Suprapubic skin (tissue), 4 donors: ENCODE data around the gene COL5A2. TPM values are rescaled to one million over a fixed set of nuclear protein-coding genes. Genes with fewer than 3 reads are reported as not detected.

Experiments used
- DNase-seq, 2 donors: peaks; one replicate each; pipeline ENCODE4 v3.0.0-alpha.2; 2019; ENCODE audit warnings: low spot score in 2 of 2
- H3K27ac ChIP-seq: fragments of 200-600 bp; sonication (generic); one replicate; pipeline ENCODE4 v1.5.1; 2019
- H3K27me3 ChIP-seq: fragments of 200-600 bp; sonication (generic); one replicate; pipeline ENCODE4 v1.5.1; 2019
- H3K36me3 ChIP-seq: fragments of 200-600 bp; sonication (generic); one replicate; pipeline ENCODE4 v1.5.1; 2019
- H3K4me1 ChIP-seq: fragments of 200-600 bp; sonication (generic); one replicate; pipeline ENCODE4 v1.5.1; 2019
- H3K4me3 ChIP-seq: fragments of 200-600 bp; sonication (generic); one replicate; pipeline ENCODE4 v1.5.1; 2019; ENCODE audit warnings: mild to moderate bottlenecking
- H3K9me3 ChIP-seq: fragments of 200-600 bp; sonication (generic); one replicate; pipeline ENCODE4 v1.5.1; 2019
- CTCF ChIP-seq, 2 donors: fragments of 200-600 bp in 1 of 2; fragments of 450-650 bp in 1 of 2; sonication (generic) in 1 of 2; IDR thresholded peaks; one replicate each; pipeline ENCODE4 v1.5.1; 2016 to 2019; ENCODE audit warnings: antibody characterized with exemption in 2 of 2, mild to moderate bottlenecking in 1 of 2, moderate library complexity in 1 of 2
- EP300 ChIP-seq: sonication (generic); formaldehyde crosslinking; IDR thresholded peaks from one replicate; pipeline ENCODE4 v1.6.1; 2017; ENCODE audit warnings: antibody characterized with exemption
- POLR2A ChIP-seq, 2 donors: fragments of 450-650 bp; IDR thresholded peaks; one replicate each; pipeline ENCODE4 v1.6.1; 2017; ENCODE audit warnings: antibody characterized with exemption in 2 of 2, mild to moderate bottlenecking in 2 of 2, moderate library complexity in 2 of 2
- POLR2AphosphoS5 ChIP-seq, 3 donors: sonication (generic); formaldehyde crosslinking; IDR thresholded peaks; one replicate each; pipeline ENCODE4 v1.6.1; 2017; ENCODE audit warnings: antibody characterized with exemption in 3 of 3
- WGBS: methylation state at CpG from one replicate; pipeline ENCODE4 v1.1.5; 2018; 5-methylcytosine and 5-hydroxymethylcytosine counted together
- total RNA-seq, 4 donors: library from RNA; depleted of rRNA; stranded (reverse); fragments of >200 nt; gene quantifications; one replicate each; pipeline ENCODE4 v1.1.0, GENCODE V29; 2016

COL5A2 gene
- total RNA-seq, 4 donors from 2014 or later, result 14.1 to 17.6 (median 16.3) TPM

- H3K4me1 ChIP-seq, result peaks cover 20% of the 10 kb centered on the region
- no peak for TF ChIP-seq POLR2AphosphoS5 (IDR thresholded peaks at IDR 0.05)
- no peak for TF ChIP-seq CTCF (IDR thresholded peaks at IDR 0.05)
- no peak for TF ChIP-seq EP300
- no peak for TF ChIP-seq POLR2A (IDR thresholded peaks at IDR 0.05)
- H3K9me3 ChIP-seq, result no peaks in the 10 kb centered on the region
- no peaks in the 10 kb centered on the region for H3K36me3 ChIP-seq
- H3K27ac ChIP-seq, result no peak overlapping the region
- no peak for DNase-seq
- 52% methylated on average over 2 of the region's 2 CpGs for WGBS
- H3K4me3 ChIP-seq, result peak overlapping the region; percentile 54
- no peaks in the 10 kb centered on the region for H3K27me3 ChIP-seq
Observed at GRCh38 chr2:189175869-189176433, 3.6 kb downstream of the COL5A2 start.

- Histone ChIP-seq H3K27me3 (no peaks in the 10 kb centered on the region), H3K9me3 (no peaks in the 10 kb centered on the region), H3K27ac (no peak overlapping the region), H3K4me3 (no peak overlapping the region), H3K36me3 (no peaks in the 10 kb centered on the region), H3K4me1 (peaks cover 21% of the 10 kb centered on the region)
- WGBS, result 78% methylated on average over 1 of the region's 1 CpG
- DNase-seq, result no peak
- TF ChIP-seq POLR2AphosphoS5 (IDR thresholded peaks at IDR 0.05) (no peak), EP300 (no peak), POLR2A (IDR thresholded peaks at IDR 0.05) (no peak), CTCF (IDR thresholded peaks at IDR 0.05) (no peak)
Observed at GRCh38 chr2:189171956-189172609, 7.5 kb downstream of the COL5A2 start.

GRCh38 chr2:189168856-189169499 lies 10.6 kb downstream of the COL5A2 start:
- H3K4me3 ChIP-seq, result no peak overlapping the region
- no peaks in the 10 kb centered on the region for H3K9me3 ChIP-seq
- H3K27ac ChIP-seq, result no peak overlapping the region
- H3K36me3 ChIP-seq, result no peaks in the 10 kb centered on the region
- H3K4me1 ChIP-seq, result peaks cover 20% of the 10 kb centered on the region
- 71% methylated on average over 2 of the region's 2 CpGs for WGBS
- TF ChIP-seq POLR2A (IDR thresholded peaks at IDR 0.05) (no peak), EP300 (no peak), CTCF (IDR thresholded peaks at IDR 0.05) (no peak), POLR2AphosphoS5 (IDR thresholded peaks at IDR 0.05) (no peak)
- H3K27me3 ChIP-seq, result no peaks in the 10 kb centered on the region
- no peak for DNase-seq

- Histone ChIP-seq H3K4me3 (no peak overlapping the region), H3K4me1 (peaks cover 23% of the 10 kb centered on the region), H3K9me3 (no peaks in the 10 kb centered on the region), H3K36me3 (no peaks in the 10 kb centered on the region), H3K27me3 (no peaks in the 10 kb centered on the region), H3K27ac (no peak overlapping the region)
- no peak for DNase-seq
- WGBS, result 87% methylated on average over 3 of the region's 3 CpGs
- TF ChIP-seq POLR2A (IDR thresholded peaks at IDR 0.05) (no peak), EP300 (no peak), CTCF (IDR thresholded peaks at IDR 0.05) (no peak), POLR2AphosphoS5 (IDR thresholded peaks at IDR 0.05) (no peak)
Observed at GRCh38 chr2:189165656-189166380, 13.7 kb downstream of the COL5A2 start.

GRCh38 chr2:189164746-189165145 lies 14.8 kb downstream of the COL5A2 start:
- DNase-seq, result peak in 1 of 2 donors; percentile 59
- Histone ChIP-seq H3K27ac (no peak overlapping the region), H3K36me3 (no peaks in the 10 kb centered on the region), H3K4me1 (peaks cover 16% of the 10 kb centered on the region), H3K9me3 (no peaks in the 10 kb centered on the region), H3K4me3 (no peak overlapping the region), H3K27me3 (no peaks in the 10 kb centered on the region)
- 3% methylated on average over 1 of the region's 1 CpG for WGBS
- TF ChIP-seq CTCF (IDR thresholded peaks at IDR 0.05) (no peak), EP300 (no peak), POLR2A (IDR thresholded peaks at IDR 0.05) (no peak), POLR2AphosphoS5 (IDR thresholded peaks at IDR 0.05) (no peak)
